NCI-H2107 (cell line): ENCODE results near the gene CPSF4.
"Not testable (repeated sequence)": the region's sequence is repeated elsewhere in the genome, so short reads cannot be mapped to it uniquely, and the experiment has no call there.

Source experiments
- DNase-seq: peaks from one replicate; lab custom pipeline; 2025; lab: John Stamatoyannopoulos, UW

CPSF4 gene

GRCh38 chr7:99408379-99409191 is 30.2 kb upstream of the CPSF4 start, which contains the start of the genes BUD31 and PDAP1:
Gene BUD31 (plus strand): TSS chr7:99408969. CDS start chr7:99411093, 2,124 bp downstream.
Gene PDAP1 (minus strand): TSS chr7:99408597. CDS start chr7:99408548, 49 bp downstream.
- peak; percentile 93 for DNase-seq

- no peak for DNase-seq
Observed at GRCh38 chr7:99409192-99409572, 29.6 kb upstream of the CPSF4 start.

GRCh38 chr7:99409806-99410205 is 28.9 kb upstream of the CPSF4 start:
- no peak for DNase-seq

GRCh38 chr7:99410635-99411034 is 28.1 kb upstream of the CPSF4 start:
- no peak for DNase-seq

- DNase-seq, result not testable (repeated sequence)
Observed at GRCh38 chr7:99415513-99416127, 23.1 kb upstream of the CPSF4 start.

- DNase-seq, result no peak
Observed at GRCh38 chr7:99418260-99418659, 20.5 kb upstream of the CPSF4 start.

- no peak for DNase-seq
Observed at GRCh38 chr7:99419323-99420021, 19.3 kb upstream of the CPSF4 start.

- no peak for DNase-seq
Observed at GRCh38 chr7:99420213-99420612, 18.5 kb upstream of the CPSF4 start.

- no peak for DNase-seq
Observed at GRCh38 chr7:99420986-99421385, 17.8 kb upstream of the CPSF4 start.

- DNase-seq, result no peak
Observed at GRCh38 chr7:99422186-99422585, 16.6 kb upstream of the CPSF4 start.

- DNase-seq, result no peak
Observed at GRCh38 chr7:99422625-99423024, 16.1 kb upstream of the CPSF4 start.

- DNase-seq, result no peak
Observed at GRCh38 chr7:99424932-99425730, 13.6 kb upstream of the CPSF4 start.

- DNase-seq, result no peak
Observed at GRCh38 chr7:99428972-99429566, 9.7 kb upstream of the CPSF4 start.

- no peak for DNase-seq
Observed at GRCh38 chr7:99429756-99430155, 9.0 kb upstream of the CPSF4 start.

- not testable (repeated sequence) for DNase-seq
Observed at GRCh38 chr7:99431756-99432540, 6.8 kb upstream of the CPSF4 start.

- DNase-seq, result no peak
Observed at GRCh38 chr7:99433158-99433557, 5.6 kb upstream of the CPSF4 start.

GRCh38 chr7:99437946-99438572 is 684 bp upstream of the CPSF4 start:
- no peak for DNase-seq

GRCh38 chr7:99440195-99440594 is 1.5 kb downstream of the CPSF4 start:
- no peak for DNase-seq

GRCh38 chr7:99446096-99446495 is 7.4 kb downstream of the CPSF4 start:
- DNase-seq, result no peak

- DNase-seq, result no peak
Observed at GRCh38 chr7:99447943-99448342, 9.2 kb downstream of the CPSF4 start.
